ENCODE measurements around the gene RNF207. TPM values are rescaled to one million over a fixed set of nuclear protein-coding genes. Genes with fewer than 3 reads are reported as not detected.

Gene RNF207
- total RNA-seq, 1 donor from 2014 or later, result 14.7 TPM

DNA sequence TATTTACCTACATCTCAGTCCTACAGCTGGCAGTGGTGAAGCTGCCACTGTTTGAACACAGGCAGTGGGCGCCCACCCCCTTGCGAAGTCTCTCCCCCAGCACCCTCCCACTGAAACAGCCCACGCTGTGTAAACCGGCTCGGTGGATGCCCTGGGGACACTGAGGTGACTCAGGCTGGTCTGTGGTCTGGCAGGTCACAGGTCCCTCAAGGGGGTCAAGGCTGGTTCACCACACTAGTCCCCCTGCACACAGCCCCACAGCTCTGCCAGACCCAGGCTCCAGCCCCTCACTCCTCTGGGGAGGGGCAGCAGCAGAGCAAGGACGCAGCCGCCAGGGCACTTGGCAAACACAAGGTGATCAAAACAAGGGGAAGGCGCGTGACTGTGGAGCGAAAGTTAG lies 33.4 kb upstream of the RNF207 start:
- DNase-seq (ENCODE audit: low spot score), result no peak

DNA sequence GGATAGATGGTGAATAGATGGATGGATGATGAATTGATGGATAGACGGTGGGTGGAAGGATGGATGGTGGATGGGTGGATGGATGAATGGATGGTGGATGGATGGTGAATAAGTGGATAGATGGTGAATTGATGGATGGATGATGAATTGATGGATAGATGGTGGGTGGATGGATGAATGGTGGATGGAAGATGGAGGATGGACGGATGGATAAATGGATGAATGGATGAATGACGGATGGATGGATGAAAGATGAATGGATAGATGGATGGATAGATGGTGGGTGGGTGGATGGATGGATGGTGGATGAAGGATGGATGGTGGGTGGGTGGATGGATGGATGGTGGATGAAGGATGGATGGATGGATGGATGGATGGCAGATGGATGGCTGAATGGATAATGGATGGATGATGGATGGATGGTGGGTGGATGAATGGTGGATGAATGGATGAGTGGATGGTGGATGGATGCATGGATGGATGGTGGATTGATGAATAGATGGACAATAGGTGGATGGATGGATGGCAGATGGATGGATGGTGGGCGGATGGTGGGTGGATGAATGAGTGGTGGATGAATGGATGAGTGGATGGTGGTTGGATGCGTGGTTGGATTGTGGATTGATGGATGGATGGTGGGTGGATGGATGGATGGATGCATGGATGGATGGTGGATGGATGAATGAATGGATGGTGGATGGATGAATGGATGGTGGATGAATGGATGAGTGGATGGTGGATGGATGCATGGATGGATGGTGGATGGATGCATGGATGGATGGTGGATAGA lies 31.1 kb upstream of the RNF207 start:
- no peak for DNase-seq (ENCODE audit: low spot score)

DNA sequence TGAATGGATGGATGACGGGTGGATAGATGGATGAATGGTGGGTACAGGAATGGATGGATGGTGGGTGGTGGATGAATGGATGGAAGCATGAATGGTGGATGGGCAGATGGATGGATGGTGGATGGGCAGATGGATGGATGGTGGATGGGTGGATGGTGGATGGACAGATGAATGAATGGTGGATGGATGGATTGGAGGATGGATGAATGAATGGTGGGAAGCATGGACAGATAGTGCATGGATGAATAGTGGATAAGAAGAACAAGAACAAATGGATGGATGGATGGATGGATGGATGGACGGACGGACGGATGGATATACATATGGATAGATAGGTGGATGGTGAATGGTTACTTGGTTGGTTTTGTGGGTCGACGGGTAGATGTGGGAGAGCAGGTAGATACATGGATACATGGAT lies 30.5 kb upstream of the RNF207 start:
- no peak for DNase-seq (ENCODE audit: low spot score)

DNA sequence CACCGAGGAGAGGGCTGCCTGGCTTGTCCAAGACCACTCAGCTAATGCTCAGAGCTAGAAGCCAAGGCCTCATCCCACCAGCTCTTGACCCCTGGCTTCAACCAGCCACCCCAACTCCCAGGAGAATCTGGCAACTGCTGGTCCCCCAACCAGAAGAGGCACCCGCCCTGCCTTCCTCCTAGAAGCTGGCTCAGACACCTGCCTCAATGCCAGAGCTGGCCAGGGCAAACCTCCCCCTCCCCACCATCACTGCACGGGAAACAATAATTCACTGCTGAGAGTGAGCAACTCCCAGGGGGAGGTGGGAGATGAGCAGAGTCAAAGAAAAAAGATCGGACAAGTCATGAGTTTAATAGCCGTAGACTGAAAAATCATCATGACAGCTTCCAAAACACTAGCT lies 29.1 kb upstream of the RNF207 start:
- DNase-seq (ENCODE audit: low spot score), result no peak

DNA sequence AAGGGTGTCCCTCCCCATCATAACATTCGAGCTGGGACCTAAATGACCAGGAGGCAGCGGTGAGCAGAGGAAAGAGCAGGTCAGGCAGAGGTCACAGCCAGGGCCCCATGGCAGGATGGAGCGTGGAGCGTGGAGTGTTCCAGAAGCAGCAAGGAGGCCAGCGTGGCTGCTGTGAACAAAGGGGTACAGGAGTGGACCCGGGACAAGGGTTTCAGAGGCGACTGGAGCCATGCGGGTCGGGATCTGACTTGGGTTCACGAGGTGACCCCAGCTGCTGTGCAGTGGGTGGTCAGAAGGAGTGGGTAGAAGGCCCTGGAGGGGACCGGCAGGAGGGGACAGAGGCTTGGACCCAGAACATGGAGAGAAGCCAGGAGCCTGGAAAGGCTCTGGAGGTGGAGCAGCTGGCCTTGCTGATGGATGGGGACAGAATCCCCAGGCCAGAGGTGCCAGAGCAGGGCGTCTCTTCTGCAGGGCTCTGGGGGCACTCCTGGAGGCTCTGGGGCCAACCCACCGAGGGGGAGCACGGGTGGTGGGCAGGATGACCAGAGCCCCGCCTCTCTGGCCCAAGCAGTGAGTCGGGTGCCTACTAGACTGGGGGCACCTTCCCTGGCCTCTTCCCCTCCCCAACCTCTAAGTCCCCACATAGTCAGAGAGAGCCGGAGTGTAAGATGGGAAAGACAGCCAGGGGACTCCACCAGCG lies 28.1 kb upstream of the RNF207 start:
- DNase-seq (ENCODE audit: low spot score), result no peak

DNA sequence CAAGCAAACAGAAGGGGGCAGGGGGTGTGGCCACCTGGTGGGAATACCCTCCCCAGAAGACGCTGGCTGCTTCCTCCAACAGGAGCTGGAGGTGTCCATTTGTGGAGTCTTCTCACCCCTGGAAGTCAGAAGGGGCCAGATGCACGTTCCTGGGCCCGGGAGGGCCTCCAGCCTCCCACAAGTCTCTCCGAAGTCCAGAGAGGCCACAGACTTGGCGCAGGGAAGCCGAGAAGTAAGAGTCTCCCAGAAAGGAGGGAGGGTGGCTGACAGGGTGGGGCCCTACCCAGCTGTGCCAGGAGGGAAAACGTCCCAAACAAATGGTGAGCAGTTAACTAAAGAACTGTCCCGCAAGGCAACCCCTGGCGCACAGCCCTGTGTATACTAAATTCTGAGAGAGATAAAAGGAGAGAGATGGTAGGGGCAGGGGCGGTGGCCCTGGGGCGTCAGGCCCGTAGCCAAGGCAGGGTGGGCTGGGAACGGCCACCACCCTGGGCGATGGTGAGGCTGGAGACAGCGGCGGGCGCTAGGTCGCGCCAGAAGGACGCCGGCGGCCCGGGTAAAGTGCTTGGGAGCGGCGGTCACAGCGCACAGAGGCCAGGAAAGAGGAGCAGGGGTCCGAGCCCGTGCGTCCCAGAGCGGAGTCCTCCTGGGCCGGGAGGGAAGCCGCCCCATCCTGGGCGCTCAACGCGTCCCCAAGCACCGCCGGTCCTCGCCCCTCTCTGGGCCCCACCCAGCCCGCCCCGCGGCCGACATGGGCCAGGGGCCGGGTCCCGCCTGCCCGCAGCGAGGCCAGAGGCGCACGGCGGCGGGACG lies 27.0 kb upstream of the RNF207 start:
- DNase-seq (ENCODE audit: low spot score), result no peak

DNA sequence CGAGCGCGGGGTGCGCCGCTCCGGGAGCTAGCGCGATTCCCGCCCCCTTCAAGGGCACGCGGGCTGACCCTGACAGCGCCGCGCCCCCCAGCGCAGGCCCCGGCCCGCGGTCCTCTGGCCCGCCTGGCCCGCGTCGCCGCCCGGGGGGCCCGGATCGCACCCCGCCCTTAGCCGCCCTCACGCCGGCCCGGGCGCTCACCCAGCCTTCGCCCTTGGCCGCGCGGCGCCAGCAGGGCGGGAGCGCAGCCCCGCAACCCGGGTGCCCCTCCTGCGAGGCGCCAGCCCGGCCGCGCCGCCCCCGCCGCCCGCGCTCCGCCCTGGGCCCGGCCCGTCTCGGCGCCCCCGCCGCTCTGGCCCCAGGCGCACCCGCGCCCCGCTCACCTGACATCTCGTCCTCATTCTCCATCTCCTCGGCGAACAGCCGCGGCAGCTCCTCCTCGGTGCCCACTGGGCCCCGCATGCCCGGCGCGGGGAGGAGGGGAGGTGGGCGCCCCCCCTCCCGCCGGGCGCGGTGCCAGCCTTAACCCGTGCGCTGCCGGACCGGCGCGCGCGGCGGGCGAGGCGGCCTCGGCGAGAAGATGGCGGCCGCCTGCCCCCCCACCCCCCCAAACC lies 26.2 kb upstream of the RNF207 start:
- no peak for DNase-seq (ENCODE audit: low spot score)

DNA sequence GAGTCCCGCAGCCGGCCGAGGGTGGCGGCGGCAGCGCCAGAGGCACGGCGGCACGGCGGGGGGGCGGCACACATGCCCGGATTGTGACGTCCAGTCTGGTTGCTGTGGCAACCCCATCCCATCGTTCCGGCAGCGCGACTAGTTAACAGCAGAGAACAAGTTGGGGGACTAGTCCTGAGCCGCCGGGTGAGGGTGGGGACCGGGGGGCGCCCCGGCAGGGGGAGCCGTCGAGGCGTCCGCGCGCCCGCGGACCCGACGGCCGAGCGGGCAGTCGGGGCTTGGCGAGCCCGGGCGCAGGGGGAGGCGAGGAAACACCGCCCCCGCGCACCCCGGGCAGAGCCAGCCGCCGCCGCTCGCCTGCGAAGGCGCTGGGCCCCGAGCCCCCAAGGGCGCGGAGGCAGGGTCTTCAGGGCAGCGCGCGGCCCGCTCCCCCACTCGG lies 25.6 kb upstream of the RNF207 start, which contains the start of gene CHD5:
Gene CHD5, minus strand, starts transcription at position 54 of the 439 bp plus-strand sequence. CDS start 298 bp downstream, outside the sequence.
- no peak for DNase-seq (ENCODE audit: low spot score)

DNA sequence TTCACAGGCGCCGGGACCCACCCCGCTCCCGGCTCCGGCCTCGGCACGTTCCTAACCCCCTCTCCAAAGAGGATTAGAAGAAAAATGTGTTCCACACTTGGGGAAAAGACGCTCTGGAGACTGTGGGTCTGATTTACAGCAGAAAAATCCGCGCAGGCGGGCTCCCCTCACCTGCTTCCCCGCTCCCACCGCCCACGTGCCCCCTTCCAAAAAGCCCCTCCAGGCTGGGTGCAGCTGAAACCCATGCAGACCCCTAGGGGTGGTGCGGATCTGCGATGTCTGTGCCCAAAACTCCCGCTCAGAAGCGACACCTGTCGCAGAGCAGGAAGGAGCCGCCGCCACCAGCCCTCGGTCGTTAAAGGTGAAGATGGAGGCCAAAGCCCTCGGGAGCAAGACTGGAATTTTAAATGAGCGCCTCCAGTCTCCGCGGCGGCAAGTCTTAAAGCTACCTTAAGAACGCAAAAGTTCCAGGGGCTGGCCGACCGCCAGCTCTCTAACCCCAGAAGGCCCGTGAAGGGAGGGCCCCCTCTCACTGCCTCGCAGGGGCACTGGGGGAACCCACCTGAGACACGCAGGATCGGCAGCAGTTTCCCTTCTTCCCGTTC lies 25.1 kb upstream of the RNF207 start:
- DNase-seq (ENCODE audit: low spot score), result no peak

DNA sequence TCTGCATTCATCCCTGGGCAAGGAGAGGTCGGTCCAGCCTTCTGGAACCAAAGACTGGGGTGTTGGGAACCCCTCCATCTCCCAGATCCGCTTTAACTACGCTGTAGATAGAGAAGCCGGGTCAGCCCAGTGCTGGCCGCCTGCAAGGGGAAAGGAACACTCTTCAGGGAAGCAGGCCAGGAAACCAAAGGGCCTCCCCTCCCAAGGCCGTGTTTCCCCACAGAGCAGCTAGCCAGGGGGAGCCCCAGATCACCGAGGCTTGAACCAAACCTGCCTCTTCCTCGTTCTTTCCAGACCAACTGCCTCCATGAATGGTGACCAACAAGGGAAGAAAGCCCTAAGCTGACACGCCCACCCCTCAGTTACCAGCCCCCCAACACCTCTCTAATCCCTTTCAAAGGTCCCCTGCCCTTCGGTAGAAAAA lies 24.6 kb upstream of the RNF207 start:
- no peak for DNase-seq (ENCODE audit: low spot score)

DNA sequence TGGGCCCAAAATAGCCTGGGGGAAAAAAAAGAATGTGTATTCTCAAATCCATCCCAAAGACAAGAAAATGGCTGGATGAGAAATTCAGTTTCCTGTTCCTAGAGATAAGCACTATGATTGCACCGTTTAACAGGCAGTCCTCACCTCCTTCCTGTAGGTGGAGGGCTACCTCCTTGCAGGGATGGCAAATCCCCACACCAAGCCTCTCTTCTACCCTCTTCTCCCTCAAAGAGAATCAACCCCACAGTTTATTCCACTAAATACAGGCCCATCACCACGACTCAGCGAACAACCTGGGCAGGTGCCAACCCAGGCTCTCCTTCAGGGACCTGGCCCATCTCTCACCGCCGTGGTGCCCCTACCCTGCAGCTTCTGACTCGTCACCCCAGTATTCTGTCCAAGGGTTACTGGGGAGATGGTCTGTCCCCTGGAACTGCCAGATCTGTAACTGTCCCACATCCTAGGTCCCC lies 22.4 kb upstream of the RNF207 start:
- no peak for DNase-seq (ENCODE audit: low spot score)

DNA sequence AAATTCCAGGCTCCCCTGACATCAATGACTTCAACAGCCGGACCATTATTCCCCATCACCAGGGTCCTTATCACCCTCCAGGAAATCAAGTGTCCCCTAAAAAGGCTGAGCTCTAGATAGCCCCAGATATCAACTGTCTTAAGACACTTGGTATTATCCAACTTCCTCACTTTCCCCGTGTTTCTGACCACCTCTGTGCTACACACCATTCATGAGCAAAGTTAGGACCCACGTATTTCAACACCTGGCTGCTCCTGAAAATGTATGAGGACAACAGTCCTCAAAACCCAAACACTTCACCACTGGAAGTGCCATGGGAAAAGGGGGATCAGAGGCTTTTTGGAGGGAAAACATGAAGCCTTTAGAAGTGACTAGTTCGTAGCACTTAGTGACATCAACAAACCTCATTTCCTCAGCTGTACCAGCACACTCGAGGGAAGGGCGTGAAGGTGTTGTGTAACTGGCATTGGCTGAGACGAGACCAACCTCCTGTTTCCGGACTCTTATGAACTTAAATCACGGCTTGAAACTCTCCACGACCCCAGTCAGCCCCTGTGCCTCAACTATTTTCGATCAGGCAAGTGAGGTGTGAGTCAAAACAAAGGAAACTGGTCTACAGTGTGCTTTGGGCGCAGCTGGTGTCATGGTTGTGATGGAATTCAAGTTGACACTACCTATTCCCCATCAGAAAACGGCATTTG lies 21.7 kb upstream of the RNF207 start:
- no peak for DNase-seq (ENCODE audit: low spot score)

DNA sequence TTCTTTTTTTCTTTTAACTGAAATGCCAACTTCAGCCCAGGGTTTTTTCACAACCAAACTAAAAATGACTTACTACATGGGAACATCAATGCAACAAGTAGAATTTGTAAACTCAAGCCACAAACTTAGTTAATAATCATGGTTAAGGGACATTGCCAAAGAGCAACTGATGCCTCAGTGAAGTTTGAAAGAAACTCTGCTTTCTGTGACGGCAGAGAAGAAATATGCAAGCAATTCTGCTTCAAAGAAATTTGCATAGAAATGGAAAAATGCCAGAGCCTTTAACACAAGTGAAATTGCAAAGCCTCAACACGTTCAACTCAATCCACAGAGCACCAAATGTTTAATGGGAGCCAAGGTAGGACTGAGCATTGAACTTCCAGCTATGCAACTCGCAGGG lies 20.8 kb upstream of the RNF207 start:
- no peak for DNase-seq (ENCODE audit: low spot score)

DNA sequence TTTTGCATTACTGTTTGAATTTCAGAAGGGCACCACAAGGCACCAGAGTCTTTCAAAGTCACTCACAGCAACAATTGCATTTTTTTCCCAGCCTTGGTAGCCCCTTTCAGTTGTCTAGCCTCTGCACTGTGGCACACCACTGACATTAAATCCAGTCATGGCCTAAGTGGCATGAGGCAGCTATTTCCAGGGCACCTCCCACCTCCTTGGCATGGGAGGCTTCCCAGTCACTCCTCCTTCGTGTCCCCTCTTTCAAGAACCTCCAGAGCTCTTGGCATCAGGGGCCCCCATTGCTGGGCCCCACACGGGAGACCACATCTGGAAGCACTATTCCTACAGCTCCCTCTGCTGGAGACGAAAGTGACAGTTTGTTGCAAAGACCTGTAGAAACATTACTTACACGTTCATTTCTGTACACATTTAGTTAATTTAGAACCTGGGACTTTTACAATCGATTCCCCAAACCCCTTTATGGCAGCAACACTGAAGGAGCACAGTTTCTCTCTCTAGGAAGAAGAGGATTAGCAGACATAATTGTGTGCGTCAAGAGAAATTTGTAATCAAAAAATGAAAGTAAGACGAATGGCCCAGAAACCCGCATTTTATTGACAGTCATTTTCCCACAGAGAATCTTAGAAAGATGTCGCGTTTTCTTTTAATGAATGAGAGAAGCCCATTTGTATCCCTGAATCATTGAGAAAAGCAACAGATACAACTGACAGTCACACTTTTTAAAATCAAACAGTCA lies 20.1 kb upstream of the RNF207 start:
- DNase-seq (ENCODE audit: low spot score), result no peak

DNA sequence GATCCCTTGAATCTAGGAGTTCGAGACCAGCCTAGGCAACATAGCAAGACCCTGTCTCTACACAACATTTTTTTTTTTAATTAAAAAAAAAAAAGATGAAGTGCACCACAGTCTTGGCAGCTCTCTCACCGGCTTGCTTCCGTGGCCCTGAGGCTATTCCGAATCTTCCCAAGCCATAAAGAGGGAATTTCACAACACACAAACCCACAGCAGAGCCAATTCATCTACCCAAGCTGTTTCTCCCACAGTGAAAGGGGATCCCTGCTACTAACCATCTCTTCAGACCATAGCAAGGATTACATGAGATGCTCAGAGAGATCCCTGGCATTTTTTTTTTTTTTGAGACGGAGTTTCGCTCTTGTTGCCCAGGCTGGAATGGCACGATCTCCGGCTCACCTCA lies 17.5 kb upstream of the RNF207 start:
- no peak for DNase-seq (ENCODE audit: low spot score)

DNA sequence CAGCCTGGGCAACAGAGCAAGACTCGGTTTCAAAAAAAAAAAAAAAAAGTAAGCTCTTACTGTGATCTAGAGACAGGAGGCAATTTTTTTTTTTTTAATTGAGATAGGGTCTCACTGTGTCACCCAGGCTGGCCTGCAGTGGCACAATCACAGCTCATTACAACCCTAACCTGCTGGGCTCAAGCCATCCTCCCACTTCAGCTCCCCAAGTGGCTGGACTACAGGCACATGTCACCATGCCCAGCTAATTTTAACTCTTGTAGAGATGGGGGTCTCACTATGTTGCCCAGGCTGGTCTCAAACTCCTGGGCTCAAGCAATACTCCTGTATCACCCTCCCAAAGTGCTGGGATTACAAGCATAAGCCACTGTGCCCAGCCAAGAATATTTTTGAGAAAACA lies 14.0 kb upstream of the RNF207 start:
- DNase-seq (ENCODE audit: low spot score), result no peak

DNA sequence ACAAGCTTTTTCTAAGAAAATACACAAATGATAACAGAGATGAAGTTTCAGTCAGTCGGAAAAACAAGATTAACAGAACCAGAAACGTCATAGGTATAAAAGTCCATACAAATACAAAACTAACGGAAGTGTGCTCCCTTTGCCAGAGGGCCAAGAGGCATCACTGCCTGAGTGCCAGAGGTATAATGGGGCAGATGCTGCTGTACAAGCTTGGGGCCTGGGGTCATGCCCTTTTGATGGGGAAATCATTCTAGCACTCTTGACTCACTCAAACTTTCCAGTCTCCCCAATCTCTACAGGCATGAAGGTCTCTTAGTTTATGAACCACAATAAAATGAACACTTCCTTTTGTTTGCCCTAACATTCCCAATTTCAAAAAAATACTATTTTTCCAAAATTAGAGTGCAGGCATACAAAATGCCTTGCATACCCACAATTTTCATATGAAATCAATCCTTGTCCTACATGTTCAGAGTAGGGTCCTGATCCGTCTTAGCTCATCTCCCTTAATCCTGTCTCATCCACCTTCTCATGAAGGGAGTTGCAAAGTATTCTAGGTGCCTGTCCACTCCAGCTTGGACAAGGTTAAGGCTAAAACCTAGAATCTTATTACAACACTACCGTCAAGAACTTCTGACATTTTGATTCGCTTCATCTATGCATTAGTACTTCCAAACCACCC lies 8.0 kb upstream of the RNF207 start:
- no peak for DNase-seq (ENCODE audit: low spot score)

DNA sequence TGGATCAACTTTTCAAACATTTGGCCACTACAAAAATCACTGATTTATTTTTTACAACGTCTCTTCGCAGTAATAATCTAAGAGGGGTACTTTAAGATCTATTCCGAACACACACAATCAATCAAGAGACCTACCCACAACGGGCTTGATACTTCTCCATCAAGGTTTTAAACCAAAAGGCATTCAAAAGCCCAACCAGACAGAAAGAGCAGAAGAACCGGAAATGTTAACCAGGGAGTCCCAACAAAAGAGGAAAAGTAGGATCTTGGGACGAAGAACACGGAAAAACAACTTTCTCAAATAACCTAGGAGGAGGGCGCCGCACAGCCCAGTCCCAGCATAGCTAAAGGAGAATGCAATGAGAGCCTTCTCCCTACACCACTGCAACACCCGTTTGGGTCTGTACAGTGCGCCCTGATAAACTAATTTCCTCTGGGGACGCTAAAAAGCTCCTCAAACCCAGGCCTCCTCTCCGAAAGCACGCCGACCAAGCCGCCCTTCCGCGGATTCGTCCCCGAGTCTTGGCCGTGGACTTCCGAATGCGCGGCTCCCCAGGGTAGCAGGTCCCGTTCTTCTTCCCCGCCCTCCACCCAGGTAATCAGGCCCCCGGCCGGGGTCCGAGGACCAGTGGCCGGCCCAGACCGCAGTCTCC lies 7.1 kb upstream of the RNF207 start:
- no peak for DNase-seq (ENCODE audit: low spot score)
